SU-DHL-6 (cell line): Measurements from ENCODE around the gene IPP.
"Not testable (repeated sequence)": the region's sequence is repeated elsewhere in the genome, so short reads cannot be mapped to it uniquely, and the experiment has no call there.

Experiments
- H2AFZ ChIP-seq: fragments of 200-600 bp; sonication (generic); 2 replicates; pipeline ENCODE4 v1.6.1; 2014; ENCODE audit warnings: low read depth, mild to moderate bottlenecking, moderate library complexity, mixed read lengths, antibody characterized with exemption, low read length; ENCODE audit not compliant: severe bottlenecking
- H3F3A ChIP-seq: fragments of 200-600 bp; shearing (Covaris generic); 2 replicates; pipeline ENCODE4 v1.6.0; 2016; ENCODE audit warnings: antibody characterized with exemption, mild to moderate bottlenecking; ENCODE audit not compliant: insufficient read depth
- H3K27ac ChIP-seq: fragments of 200-600 bp; sonication (generic); 2 replicates; pipeline ENCODE4 v1.5.1; 2016; ENCODE audit warnings: low read depth, mild to moderate bottlenecking, low read length, moderate library complexity, mixed read lengths
- H3K27me3 ChIP-seq: fragments of 200-600 bp; sonication (generic), shearing (Covaris generic); 2 replicates; pipeline ENCODE4 v1.6.0; 2014; ENCODE audit warnings: mild to moderate bottlenecking, low read length
- H3K36me3 ChIP-seq: fragments of 200-600 bp; sonication (generic); 2 replicates; pipeline ENCODE4 v1.6.1; 2014; ENCODE audit warnings: mild to moderate bottlenecking, low read length, mixed read lengths
- H3K4me2 ChIP-seq: fragments of 300-600, 200-600 bp; shearing (Covaris generic), sonication (generic); 2 replicates; pipeline ENCODE4 v1.6.0; 2014; ENCODE audit warnings: low read length, low read depth, mild to moderate bottlenecking; ENCODE audit not compliant: poor library complexity, severe bottlenecking
- H3K4me3 ChIP-seq: fragments of 200-600 bp; sonication (generic); 2 replicates; pipeline ENCODE4 v1.5.1; 2014; ENCODE audit warnings: antibody characterized with exemption, low read length, mild to moderate bottlenecking, mixed read lengths; ENCODE audit not compliant: insufficient read depth, poor library complexity, severe bottlenecking
- H3K79me2 ChIP-seq: fragments of 200-600 bp; sonication (generic); 2 replicates; pipeline ENCODE4 v1.6.1; 2014; ENCODE audit warnings: mild to moderate bottlenecking, low read length, moderate library complexity; ENCODE audit not compliant: insufficient read depth
- H3K9ac ChIP-seq: fragments of 200-600 bp; sonication (generic); 2 replicates; pipeline ENCODE4 v1.7.0; 2014; ENCODE audit warnings: mild to moderate bottlenecking, low read length
- H3K9me2 ChIP-seq: fragments of 200-600 bp; sonication (generic); replicated peaks from 2 replicates; pipeline ENCODE4 v1.6.1; 2014; ENCODE audit warnings: low read length; ENCODE audit not compliant: insufficient read depth
- H3K9me3 ChIP-seq: fragments of 200-600 bp; sonication (generic); 2 replicates; pipeline ENCODE4 v1.6.1; 2014; ENCODE audit warnings: low read length, mixed read lengths; ENCODE audit not compliant: insufficient read depth
- H4K20me1 ChIP-seq: fragments of 200-600 bp; sonication (generic); 2 replicates; pipeline ENCODE4 v1.6.1; 2014; ENCODE audit warnings: low read depth, mild to moderate bottlenecking, antibody characterized with exemption, low read length, moderate library complexity, mixed read lengths
- CTCF ChIP-seq: fragments of 200-600 bp; sonication (generic); IDR thresholded peaks from one replicate; pipeline ENCODE4 v1.5.1; 2017; ENCODE audit warnings: antibody characterized with exemption, mild to moderate bottlenecking, low read length, moderate library complexity; ENCODE audit not compliant: insufficient read depth, poor library complexity, severe bottlenecking
- EZH2phosphoT487 ChIP-seq: fragments of 200-600 bp; sonication (generic), shearing (Covaris generic); conservative IDR thresholded peaks from 2 replicates; pipeline ENCODE4 v1.6.1; 2018; ENCODE audit warnings: mild to moderate bottlenecking, antibody characterized with exemption, low read length, moderate library complexity, mixed read lengths

Gene IPP

DNA sequence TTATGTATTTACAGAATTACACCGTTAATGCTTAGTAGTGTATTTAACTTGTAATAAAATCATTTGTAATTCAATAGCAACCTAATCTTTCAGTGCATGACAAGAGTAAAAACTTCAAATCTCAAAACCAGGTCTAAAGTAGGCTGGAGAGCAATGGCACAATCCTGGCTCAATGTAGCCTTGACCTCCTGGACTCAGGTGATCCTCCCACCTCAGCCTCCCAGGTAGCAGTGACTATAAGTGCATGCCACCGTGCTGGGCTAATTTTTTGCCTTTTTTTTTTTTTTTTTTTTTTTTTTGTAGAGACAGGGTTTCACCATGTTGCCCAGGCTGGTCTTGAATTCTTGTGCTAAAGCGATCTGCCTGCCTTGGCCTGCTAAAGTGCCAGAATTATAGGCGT, 11.3 kb downstream of the IPP start:
- Histone ChIP-seq H3K9me2 (no peaks in the 10 kb centered on the region), H3K36me3 (peaks cover 6% of the 10 kb centered on the region; the same call in 1 of the 2 replicates), H3K9ac (no peak overlapping the region), H3K4me3 (no peak overlapping the region), H4K20me1 (no peaks in the 10 kb centered on the region), H3K79me2 (no peaks in the 10 kb centered on the region), H3F3A (peaks cover 19% of the 10 kb centered on the region; the same call in 1 of the 2 replicates), H3K27ac (no peak overlapping the region), H3K9me3 (no peaks in the 10 kb centered on the region), H3K4me2 (no peak overlapping the region), H3K27me3 (no peaks in the 10 kb centered on the region), H2AFZ (no peak overlapping the region)
- TF ChIP-seq EZH2phosphoT487 (no peak), CTCF (no peak)

GRCh38 chr1:45730780-45731319, 19.6 kb downstream of the IPP start:
- Histone ChIP-seq H3K36me3 (no peaks in the 10 kb centered on the region; the same call in 1 of the 2 replicates), H3K9me3 (no peaks in the 10 kb centered on the region), H2AFZ (no peak overlapping the region), H3K27ac (no peak overlapping the region), H3K9ac (no peak overlapping the region), H3K27me3 (no peaks in the 10 kb centered on the region), H3K9me2 (no peaks in the 10 kb centered on the region), H4K20me1 (no peaks in the 10 kb centered on the region), H3F3A (no peaks in the 10 kb centered on the region; the same call in 1 of the 2 replicates), H3K4me2 (no peak overlapping the region), H3K79me2 (no peaks in the 10 kb centered on the region), H3K4me3 (no peak overlapping the region)
- TF ChIP-seq EZH2phosphoT487 (no peak), CTCF (no peak)

- no peak overlapping the region for H3K27ac ChIP-seq
- H3K36me3 ChIP-seq: no peaks in the 10 kb centered on the region; the same call in 1 of the 2 replicates
- H3K9me3 ChIP-seq: no peaks in the 10 kb centered on the region
- no peak overlapping the region for H3K9ac ChIP-seq
- no peak overlapping the region for H2AFZ ChIP-seq
- TF ChIP-seq EZH2phosphoT487 (no peak), CTCF (no peak)
- H3K4me2 ChIP-seq: no peak overlapping the region
- H3K4me3 ChIP-seq: no peak overlapping the region
- H3F3A ChIP-seq: no peaks in the 10 kb centered on the region; the same call in 1 of the 2 replicates
- no peaks in the 10 kb centered on the region for H4K20me1 ChIP-seq
- H3K79me2 ChIP-seq: no peaks in the 10 kb centered on the region
- H3K9me2 ChIP-seq: no peaks in the 10 kb centered on the region
- no peaks in the 10 kb centered on the region for H3K27me3 ChIP-seq
Measured at GRCh38 chr1:45730075-45730779, 20.2 kb downstream of the IPP start.

DNA sequence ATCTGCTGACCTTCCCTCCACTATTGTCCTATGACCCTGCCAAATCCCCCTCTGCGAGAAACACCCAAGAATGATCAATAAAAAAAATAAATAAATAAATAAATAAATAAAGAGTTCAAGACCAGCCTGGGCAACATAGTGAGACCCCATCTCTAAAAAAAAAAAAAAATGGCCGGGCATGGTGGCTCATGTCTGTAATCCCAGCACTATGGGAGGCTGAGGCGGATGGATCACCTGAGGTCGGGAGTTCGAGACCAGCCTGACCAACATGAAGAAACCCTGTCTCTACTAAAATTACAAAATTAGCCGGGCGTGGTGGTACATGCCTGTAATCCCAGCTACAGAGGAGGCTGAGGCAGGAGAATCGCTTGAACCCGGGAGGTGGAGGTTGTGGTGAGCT, 24.4 kb downstream of the IPP start:
- H3K4me3 ChIP-seq, H3K9me3 ChIP-seq, H3K79me2 ChIP-seq, H3K9ac ChIP-seq, H4K20me1 ChIP-seq, H2AFZ ChIP-seq, H3K4me2 ChIP-seq, H3K27ac ChIP-seq, H3K27me3 ChIP-seq, H3K9me2 ChIP-seq, H3K36me3 ChIP-seq: not testable (repeated sequence)
- peaks cover 11% of the 10 kb centered on the region; the same call in 1 of the 2 replicates for H3F3A ChIP-seq
